ENCODE results near the gene DVL1.
"Not testable (repeated sequence)": the region's sequence is repeated elsewhere in the genome, so short reads cannot be mapped to it uniquely, and the experiment has no call there.

DVL1 gene

DNA sequence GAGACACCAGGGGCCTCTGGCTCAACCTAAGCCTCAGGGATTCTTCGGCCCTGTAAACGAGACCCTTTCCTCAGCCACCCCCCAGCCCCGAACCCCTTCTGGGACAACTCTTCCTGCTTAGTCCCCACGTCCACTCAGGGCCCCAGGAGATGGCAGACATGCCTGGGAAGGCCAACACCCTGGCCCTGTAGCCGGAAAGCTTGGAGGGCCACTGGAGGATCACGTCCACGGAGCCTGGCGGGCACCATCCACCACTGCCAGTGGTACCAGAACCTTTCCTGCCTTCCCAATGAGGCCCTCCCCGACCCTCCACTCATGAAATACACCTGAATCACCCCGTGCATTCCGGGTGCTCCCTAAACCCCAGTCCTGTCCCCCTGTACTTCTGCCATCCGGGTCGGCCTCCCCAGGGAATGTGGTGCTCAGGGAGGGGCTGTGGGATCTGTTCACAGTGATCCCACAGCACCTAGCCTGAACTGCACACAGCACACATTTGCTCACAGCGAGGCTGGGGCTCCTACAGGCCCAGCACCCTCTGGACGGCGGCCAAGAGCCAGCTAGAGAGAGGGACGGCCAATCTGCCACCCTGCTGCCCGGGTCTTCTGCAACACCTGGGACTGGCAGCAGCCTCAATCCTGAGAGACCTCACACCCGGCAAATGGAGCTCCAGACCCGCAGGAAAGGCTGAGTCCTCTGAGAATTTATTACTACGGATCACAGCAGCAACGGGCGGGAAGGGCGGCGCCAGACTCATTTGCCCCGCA is 24.0 kb upstream of the DVL1 start:
- no peak for DNase-seq

DNA sequence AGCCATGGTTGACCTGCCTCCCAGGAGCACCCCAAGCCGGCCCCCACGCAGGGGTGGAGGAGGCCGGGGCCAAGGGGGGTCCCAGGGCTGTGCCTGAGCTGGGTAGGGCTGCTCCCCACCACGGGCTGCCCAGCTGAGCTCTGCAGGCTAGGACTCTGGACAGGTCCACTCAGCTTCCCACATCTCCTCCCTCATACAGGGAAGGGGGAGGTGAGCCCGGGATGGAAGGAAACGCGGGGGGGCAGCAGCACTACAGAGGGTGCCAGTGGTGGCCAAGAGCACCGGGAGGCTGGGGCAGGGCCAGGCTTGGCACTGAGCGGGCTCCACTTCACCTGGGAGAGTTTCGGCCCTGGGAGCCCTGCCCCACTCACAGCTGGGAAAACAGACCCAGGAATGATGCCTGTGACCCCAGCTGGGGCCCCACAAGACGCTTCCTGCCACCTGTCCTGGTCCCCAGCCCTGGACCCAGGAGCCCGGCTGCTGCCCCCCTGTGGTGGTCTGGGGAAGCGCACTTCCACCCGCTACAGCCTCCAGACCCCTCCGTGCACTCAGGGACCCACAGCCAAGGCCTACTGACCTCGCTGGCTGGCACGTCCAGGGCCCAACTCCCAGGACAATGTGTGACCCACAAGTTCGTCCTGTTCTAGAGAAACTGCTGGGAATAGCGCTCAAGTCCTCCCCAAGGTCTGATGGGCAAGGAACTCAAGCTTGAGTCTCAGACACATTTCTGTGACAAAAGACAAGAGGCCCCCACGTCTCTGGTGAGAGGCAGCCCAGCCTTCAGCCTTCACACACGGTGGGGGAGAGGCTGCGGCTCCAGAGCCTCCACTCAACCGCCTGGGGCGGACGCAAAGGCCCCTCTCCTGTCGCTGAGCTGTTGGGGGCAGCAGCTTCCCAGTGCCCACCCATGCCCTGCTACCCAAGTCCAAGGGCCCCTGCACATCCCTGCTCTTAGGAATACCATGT is 22.8 kb upstream of the DVL1 start:
- no peak for DNase-seq

DNA sequence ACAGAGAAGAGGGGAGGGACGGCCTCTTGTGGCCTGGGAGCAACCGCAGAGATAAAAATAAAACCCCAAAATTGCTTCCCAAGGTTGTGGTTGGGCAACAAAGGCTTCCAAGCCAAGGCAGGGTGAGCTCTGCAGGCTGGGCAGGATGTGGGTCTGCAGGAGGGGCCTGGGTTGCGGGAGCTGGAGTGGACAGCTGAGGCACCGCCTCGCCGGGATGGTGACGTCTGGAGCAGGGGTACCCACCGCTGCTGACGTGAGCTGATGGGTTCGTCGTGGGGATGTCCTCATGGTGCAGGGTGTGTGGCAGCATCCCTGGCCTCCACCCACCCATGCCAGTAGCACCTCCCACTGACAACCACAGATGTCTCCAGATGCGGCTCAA is 22.1 kb upstream of the DVL1 start:
- no peak for DNase-seq

DNA sequence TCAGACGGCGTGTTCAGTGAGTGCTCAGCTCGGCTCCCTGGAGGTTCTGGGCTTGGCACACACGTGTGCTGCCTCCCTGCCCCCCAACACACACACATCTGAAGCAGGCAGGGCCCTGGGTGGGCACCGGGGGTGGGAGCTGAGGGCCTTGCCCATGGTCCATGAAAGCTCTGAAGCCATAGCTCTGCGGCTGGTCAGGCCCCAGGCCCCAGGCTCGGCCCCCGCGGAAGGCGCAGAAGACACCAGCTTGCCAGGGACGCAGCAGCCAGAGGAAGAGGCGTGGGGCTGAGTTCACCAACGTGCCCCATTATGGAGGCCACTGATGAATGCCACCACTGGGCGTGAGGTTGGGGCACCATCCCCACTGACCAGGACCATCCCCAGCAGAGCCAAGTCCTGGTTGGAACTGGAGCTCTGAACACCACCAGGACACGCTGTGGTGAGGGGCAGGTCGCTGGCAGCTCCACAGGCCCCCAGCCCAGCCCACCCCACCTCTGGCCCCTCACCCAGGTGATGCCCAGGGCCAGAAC is 21.6 kb upstream of the DVL1 start:
- no peak for DNase-seq

DNA sequence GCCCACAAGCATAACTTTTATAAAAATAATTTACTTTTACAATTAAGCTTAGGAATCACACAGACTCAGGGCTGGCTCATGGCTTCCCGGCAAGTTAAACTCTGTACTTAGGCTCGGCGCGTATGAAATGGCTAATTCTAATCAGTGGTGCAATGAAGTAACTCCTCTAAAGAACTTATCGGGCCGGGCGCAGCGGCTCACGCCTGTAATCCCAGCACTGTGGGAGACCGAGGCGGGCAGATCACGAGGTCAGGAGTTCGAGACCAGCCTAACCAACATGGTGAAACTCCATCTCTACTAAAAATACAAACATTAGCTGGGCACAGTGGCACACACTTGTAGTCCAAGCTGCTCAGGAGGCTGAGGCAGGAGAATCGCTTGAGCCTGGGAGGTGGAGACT is 20.9 kb upstream of the DVL1 start:
- DNase-seq: not testable (repeated sequence)

DNA sequence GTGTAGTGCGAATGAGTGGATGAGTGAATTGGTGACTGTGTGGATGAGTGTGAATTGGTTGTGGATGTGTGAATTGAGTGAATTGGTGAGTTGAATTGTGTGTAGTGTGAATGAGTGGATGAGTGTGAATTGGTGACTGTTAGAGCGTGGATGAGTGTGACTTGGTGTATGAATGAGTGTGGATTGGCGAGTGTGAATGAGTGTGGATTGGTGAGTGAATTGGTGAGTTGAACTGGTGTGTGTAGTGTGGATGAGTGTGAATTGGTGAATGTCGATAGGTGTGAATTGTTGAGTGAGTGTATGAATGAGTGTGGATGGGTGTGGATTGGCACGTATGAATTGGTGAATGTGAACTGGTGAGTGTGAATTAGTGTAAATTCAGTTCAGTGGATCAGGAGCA is 18.1 kb upstream of the DVL1 start:
- no peak for DNase-seq

DNA sequence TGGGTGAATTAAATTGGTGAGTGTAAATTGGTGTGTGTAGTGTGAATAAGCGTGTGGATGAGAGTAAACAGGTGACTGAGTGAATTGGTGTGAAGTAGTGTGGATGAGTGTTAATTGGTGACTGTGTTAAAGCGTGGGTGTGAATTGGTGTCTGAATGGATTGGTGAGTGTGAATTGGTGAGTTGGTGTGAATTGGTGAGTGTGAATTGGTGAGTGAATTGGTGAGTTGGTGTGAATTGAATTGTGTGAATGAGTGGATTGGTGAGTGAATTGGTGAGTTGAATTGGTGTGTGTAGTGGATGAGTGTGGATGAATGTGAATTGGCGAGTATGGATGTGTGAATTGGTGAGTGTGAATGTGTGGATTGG is 17.5 kb upstream of the DVL1 start:
- DNase-seq: no peak

DNA sequence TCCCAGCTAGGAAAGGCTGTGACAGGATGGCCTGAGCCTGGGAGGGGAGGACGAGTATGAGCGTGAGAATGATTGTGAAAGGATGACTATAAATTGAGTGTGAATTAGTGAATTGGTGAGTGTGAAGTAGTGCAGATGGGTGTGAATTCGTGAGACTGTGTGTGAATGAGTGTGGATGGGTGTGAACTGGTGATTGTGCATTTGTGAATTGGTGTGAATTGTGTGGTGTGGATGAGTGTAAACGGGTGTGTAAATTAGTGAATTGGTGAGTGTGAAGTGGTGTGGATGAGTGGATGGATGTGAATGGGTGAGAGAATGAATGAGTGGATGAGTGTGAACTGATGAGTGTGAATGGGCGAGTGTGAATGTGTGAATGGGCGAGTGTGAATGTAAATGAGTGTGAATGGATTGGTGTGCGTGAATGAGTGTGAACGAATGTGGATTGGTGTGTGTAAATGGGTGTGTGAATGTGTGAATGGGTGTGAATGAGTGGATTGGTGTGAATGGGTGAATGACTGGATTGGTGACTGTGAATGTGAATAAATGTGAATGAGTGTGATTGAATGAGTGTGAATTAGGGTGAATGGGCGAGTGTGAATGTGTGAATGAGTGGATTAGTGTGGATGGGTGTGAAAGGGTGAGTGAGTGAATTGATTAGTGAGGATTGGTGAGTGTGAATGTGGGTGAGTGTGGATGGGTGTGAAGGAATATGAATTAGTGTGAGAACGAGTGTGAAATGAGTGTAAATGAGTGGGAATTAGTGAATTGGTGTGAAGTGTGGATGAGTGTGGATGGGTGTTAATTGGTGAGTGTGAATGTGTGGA is 16.9 kb upstream of the DVL1 start:
- DNase-seq: no peak

DNA sequence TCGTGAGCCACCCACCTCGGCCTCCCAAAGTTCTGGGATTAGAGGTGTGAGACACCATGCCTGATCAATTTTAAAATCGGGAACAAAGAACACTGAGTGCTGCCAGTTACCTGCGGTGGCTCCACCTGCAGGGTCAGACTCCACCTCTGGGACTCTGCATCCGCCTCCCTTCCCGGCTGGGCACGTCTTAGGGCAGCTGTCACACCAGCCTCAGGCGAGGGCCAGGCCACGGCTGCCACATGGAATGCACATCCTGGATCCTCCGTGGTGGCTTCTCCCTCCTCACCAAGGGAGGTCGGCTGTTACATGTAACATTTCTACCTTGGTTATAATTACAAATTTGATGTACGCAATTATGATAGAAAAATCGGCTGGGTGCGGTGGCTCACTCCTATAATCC is 15.0 kb upstream of the DVL1 start:
- DNase-seq: no peak

DNA sequence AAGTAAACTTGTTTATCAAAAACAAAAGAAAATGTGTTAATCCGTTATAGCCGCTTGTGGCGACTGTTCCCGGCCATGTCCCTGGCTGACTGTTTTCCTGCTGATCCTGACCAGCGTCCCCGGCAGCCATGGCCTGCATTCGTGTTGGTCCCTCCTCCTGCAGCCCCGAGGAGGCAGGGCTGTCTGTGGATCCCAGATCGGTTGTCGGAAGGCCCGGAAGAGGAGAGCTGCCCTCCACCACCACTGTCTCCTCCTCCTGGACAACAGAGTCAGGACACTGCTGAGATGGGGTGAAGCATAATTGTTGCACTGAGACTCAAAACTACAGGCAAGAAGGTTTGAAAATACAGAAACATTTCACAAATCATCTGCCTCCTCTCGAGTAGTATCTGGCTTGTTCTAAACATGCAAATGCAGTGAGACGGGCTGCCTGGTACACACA is 12.8 kb upstream of the DVL1 start:
- no peak for DNase-seq

DNA sequence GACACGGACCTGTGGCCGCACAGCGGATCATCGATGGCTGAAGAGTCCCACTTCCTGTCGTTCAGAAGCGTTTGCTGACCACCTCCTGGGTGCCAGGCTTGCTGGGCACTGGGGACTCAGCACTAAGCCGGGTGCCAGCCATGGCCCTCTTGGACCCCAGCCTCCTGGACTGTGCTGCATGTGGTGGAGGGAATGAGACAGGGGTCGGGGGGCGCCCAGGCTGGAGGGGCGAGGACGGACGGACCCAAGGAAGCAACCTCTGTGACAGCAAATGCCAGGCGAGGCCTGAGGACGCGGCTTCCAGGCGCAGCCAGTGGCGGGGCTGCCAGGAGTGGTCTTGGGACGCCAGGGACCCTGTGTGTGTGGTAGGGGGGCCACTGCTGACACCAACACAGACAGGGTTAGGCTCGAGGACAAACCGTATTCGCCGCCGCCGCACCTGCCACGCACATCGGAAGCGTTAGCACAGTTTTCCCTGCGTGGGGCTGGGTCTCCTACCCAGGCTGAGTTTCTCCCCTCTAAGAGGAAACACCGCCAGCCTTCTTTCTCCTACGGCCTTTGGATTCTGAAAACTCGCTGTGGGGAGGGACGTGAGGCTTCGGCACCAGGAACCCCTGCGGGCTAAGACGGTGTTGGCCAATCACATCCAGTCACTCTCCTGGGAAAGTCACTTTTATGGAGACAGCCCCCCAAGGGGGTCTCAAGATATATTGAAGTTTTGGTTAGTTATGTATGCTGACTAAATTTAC is 12.2 kb upstream of the DVL1 start:
- no peak for DNase-seq

DNA sequence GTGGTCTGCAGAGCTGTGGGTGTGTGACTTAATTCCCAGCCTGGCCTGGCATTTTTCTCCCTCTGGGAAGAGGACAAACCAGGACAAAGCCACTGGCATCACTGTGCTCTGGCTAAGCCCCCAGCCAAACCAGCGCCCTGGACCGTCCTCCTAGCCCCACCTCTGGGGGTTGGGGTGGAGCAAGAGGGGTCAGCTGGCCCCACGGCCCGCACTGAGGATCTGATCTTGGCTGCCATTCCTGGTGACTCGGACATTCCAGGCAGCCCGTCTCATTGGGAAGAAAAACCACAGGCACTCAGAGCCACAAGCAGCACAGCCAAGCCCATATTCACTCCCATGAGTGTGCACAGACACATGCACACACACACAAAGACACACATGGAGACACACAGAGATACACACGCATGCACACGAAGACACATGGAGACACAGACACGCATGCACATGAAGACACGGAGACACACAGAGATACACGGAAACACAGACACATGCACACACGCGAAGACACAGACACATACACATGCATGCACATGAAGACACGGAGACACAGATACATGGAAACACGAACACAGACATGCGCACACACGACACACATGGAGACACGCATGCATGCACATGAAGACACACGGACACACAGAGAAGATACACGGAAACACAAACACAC is 11.4 kb upstream of the DVL1 start:
- no peak for DNase-seq

DNA sequence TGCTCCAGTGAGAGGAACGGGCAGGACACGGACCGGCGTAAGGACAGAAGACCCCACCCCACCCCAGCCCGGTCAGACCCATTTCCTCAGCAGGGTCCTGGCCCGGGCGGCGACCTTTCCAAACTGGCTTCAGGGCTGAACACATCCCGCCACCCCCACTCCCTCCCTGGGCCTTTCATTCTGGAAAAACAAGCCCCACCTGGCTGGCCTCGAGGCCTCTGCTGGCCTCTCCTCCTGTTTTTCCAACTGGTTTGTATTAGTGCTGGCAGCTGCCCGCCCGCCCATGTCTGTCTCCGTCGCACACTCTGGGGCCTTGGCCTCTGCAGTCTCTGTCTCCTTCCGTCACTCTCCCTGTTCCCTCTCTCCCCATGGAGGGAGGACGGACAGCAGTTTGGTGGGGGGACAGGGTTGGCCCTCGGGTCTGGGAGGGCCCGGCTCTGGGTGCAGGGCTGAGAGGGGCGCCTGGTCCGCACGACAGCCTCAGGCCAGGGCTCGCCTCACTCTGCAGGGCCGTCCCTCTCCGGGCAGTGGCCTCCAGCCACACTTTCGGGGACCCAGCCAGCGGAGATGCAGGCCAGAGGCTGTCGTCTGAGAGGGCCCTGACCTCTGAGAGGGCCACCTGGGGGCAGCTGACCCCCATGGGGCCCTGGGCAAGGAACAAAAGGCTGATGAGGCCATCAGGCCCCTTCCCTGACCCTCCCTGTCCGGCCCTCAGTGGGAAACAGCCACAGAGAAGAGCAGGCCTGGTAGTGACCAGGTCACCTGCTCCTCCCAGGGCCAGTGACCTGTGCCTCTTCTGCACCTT is 10.6 kb upstream of the DVL1 start:
- DNase-seq: no peak

DNA sequence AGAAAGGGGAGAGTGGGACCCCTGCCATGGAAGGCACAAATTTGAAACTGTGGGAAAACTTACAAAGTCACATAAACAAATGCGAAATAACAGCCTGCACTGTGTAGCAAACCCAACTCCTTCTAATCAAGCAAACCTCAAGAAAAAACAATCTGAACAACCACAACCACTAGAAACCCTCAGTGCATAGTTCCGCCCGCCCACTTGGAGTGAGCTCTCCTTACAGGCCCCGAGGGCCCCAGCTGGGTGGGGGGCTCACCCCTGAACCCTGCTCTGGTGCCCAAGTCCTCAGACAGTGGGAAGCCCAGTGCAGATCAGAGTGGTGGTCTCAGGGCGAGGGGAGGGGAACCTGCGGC is 10.1 kb upstream of the DVL1 start:
- no peak for DNase-seq

DNA sequence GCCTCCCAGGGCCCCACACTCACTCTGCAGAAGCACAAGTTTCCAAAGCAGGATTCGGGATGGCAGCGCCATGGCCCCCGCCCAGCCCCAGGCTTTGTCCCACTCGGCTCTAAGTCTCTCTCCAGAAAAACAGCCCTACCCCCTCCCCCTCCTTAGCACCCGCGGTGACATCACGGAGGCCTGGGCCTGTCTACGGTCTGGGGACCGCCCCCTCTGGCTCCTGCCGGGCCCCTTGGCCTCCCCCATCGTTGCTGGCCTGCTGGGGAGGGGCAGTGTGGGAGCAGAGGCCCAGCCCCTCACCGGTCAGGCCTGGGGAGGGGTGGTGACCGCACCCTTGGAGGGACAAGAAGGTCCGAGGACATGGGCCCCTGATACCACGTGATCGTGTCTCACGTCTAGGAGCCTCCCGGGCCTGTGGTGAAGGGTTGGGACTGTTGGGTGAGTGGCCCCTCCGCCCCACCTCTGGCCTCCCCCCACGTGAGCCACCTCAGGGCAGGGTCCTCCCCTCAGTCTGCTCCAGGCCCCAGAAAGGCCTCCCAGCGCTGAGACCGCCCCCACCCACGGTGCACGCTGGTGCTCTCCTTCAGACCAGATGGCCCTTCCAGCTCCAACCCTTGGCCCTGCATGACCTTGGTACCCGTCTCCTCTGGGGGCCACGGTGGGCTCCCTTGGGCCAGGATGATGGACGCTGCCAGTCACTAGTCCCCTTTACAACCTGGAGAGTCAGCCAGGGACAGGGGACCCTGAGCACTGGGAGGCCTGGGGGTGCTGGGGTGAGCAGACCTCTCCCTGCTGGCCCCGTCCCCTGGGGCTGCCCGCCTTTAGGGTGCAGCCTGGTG is 9.4 kb upstream of the DVL1 start, which contains the start of gene MXRA8:
MXRA8 (minus strand) TSS at position 123 of the 839 bp plus-strand sequence; CDS start at position 72, 51 bp downstream.
- DNase-seq: no peak

DNA sequence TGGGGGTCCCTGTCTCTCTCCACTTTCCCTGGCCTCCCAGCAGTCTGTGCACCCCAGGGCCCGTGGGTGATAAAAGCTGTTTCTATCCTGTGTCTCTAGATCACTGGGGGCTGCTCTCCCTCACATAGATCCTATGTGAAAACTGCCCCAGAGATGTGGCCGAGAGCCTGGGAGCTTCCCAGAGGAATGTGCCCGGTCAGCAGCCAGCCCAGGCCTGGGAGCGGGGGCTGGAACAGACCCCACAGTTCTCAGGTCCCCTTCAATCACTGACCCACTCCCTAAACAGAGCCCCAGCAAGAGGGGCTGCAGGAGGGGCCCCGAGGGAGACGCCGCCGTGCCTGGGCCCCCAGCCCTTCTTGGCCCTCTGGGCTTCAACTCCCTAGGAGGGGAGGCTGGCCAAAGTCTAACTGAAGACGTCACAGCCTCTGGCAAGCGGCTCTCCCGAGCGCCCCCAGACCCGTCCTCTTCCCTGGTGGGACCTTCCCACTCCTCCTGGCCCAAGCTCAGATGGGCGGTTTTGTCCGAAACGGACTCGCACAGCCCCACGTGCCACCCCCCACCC is 8.7 kb upstream of the DVL1 start:
- no peak for DNase-seq

DNA sequence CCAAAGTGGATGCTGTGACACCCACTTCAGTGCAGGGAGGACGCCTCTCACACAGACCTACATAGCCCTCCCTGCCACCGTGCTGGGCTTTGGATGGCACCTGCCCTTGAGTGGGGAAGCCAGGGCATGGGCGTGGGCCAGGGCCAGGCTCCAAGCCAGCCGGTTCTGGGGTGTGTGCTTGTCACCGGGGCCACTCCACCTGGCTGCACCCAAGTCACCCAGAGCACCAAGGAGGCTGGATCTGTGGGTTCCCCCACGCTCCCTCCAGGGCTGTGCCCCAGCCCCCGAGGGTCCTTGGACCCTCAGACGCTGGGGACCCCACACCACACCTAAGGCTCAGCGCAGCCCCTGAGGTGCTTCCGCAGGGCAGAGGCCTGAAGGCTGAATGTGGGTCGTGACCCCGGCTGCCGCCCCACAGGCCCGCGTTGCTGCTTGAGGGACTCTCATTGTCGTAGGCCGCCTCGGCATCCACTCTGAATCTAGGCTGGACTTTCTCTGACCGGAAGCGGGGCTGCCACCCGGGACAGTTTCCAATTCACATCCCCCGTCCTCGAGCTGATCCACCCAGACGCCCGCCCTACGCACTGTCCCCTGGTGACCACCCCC is 7.7 kb upstream of the DVL1 start:
- DNase-seq: no peak

DNA sequence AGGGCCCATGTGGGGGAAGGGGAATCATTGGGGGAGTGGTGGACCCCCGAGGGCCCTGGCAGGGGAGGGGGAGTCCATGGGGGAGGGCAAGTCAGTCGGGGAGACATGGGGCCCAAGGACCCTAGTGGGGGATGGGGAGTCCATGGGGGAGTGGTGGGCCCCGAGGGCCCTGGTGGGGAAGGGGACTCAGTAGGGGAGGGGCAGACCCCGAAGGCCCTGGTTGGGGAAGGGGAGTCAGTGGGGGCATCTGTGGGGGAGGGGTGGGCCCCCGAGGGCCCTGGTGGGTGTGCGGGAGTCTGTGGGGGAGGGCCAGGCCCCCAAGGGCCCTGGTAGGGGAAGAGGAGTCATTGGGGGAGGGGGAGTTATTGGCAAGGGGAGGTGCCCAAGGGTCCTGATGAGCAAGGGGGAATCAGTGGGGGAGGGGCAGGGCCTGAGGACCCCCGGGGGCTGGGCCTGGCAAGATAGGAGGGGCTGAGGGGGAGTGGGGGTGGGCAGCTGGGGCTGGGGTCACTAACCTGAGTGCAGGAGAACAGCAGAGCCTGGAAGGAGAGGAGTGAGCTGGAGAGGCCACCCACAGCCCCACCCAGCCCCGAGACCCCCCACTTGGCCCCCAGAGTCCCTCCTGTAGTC is 7.1 kb upstream of the DVL1 start:
- no peak for DNase-seq

DNA sequence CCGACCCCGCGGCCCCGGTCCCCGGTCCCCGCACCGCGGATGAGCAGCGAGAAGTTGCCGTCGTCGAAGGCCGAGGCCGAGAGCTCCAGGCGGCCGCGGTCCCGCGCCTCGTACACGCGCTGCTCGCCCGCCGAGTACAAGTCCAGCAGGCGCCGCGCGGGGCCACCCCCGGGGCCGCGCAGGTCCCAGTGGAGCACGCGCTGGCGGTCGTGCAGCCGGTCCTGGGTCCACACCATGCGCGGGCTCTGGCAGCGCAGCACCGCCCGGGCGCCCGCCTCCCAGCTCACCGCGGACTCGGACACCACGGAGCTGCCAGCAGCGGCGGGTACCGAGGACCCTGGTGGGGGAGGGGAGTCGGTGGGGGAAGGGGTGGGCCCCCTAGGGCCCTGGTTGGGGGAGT is 6.2 kb upstream of the DVL1 start:
- DNase-seq: no peak

Measured in NCI-H2029 treated with DMSO at 0.1 percent for 48 hours (cell line).